Gastroesophageal sphincter (tissue), 4 donors: ENCODE data around the gene CD300A. TPM values are rescaled to one million over a fixed set of nuclear protein-coding genes. Genes with fewer than 3 reads are reported as not detected.

ENCODE experiments used
- ATAC-seq: fragments of 150-250 bp; one replicate; pipeline ENCODE4 v1.9.1; 2016; ENCODE audit warnings: mild to moderate bottlenecking, moderate library complexity
- H3K27ac ChIP-seq, 4 donors: fragments of 200-600 bp; sonication (generic) in 3 of 4; 1 replicate in 3 of 4; 2 replicates in 1 of 4; pipeline ENCODE4 v1.5.1; 2016 to 2019
- H3K27me3 ChIP-seq: fragments of 200-600 bp; sonication (generic); one replicate; pipeline ENCODE4 v1.5.1; 2019
- H3K36me3 ChIP-seq, 2 donors: fragments of 200-600 bp; sonication (generic); one replicate each; pipeline ENCODE4 v1.5.1; 2019; ENCODE audit warnings: control low read depth in 1 of 2
- H3K4me1 ChIP-seq, 3 donors: fragments of 200-600 bp; sonication (generic); 1 replicate in 2 of 3; 2 replicates in 1 of 3; pipeline ENCODE4 v1.5.1; 2016 to 2019; ENCODE audit warnings: control low read depth in 2 of 3
- H3K4me3 ChIP-seq, 2 donors: fragments of 200-600 bp; sonication (generic); one replicate each; pipeline ENCODE4 v1.5.1; 2019; ENCODE audit warnings: mild to moderate bottlenecking in 1 of 2, moderate library complexity in 1 of 2
- H3K9me3 ChIP-seq, 3 donors: fragments of 200-600 bp; sonication (generic); one replicate each; pipeline ENCODE4 v1.5.1; 2017 to 2019; ENCODE audit warnings: control low read depth in 2 of 3
- CTCF ChIP-seq, 4 experiments: fragments of 200-600 bp in 2 of 4; fragments of 450-650 bp in 2 of 4; sonication (generic) in 1 of 4; IDR thresholded peaks; one replicate each; pipeline ENCODE4 v1.5.1; 2017 to 2019; ENCODE audit warnings: antibody characterized with exemption in 4 of 4, mild to moderate bottlenecking in 2 of 4, moderate library complexity in 2 of 4
- EP300 ChIP-seq: sonication (generic); formaldehyde crosslinking; IDR thresholded peaks from one replicate; pipeline ENCODE4 v1.6.1; 2017; ENCODE audit warnings: antibody characterized with exemption, mild to moderate bottlenecking
- POLR2A ChIP-seq, 2 donors: fragments of 450-650 bp; IDR thresholded peaks; one replicate each; pipeline ENCODE4 v1.6.1; 2017; ENCODE audit warnings: antibody characterized with exemption in 2 of 2, mild to moderate bottlenecking in 2 of 2, moderate library complexity in 1 of 2
- POLR2AphosphoS5 ChIP-seq: sonication (generic); formaldehyde crosslinking; IDR thresholded peaks from one replicate; pipeline ENCODE4 v1.6.1; 2017; ENCODE audit warnings: antibody characterized with exemption
- WGBS, 2 donors: methylation state at CpG; one replicate each; pipeline ENCODE4 v1.1.5; 2018; ENCODE audit warnings: low coverage in 1 of 2; 5-methylcytosine and 5-hydroxymethylcytosine counted together
- total RNA-seq, 4 donors: library from RNA; depleted of rRNA; stranded (reverse); fragments of >200 nt; gene quantifications; one replicate each; pipeline ENCODE4 v1.1.0, GENCODE V29; 2016

The CD300A gene
- total RNA-seq, 4 donors from 2014 or later, result 2.0 to 5.8 (median 3.1) TPM

- Histone ChIP-seq H3K27me3 (no peaks in the 10 kb centered on the region), H3K4me3 (no peak overlapping the region), H3K36me3 (peaks cover 0 to 18% of the 10 kb centered on the region in 2 donors), H3K4me1 (peaks cover 0 to 31% (median 27%) of the 10 kb centered on the region in 3 donors), H3K27ac (no peak overlapping the region), H3K9me3 (peaks cover 0 to 5% (median 0%) of the 10 kb centered on the region in 3 donors)
- TF ChIP-seq POLR2AphosphoS5 (no peak), EP300 (no peak), POLR2A (IDR thresholded peaks at IDR 0.05) (no peak), CTCF (IDR thresholded peaks at IDR 0.05) (no peak)
- WGBS, 2 donors, result 60 to 80% methylated on average over 2 to 4 of the region's 31 CpGs
- no peak for ATAC-seq
Observed at GRCh38 chr17:74439691-74440567, 26.5 kb upstream of the CD300A start.

- TF ChIP-seq POLR2A (IDR thresholded peaks at IDR 0.05) (no peak), CTCF (IDR thresholded peaks at IDR 0.05) (no peak), EP300 (no peak), POLR2AphosphoS5 (no peak)
- peaks cover 0 to 5% (median 0%) of the 10 kb centered on the region in 3 donors for H3K9me3 ChIP-seq
- WGBS, 2 donors, result 88 to 93% methylated on average over 3 to 6 of the region's 7 CpGs
- peaks cover 0 to 45% (median 27%) of the 10 kb centered on the region in 3 donors for H3K4me1 ChIP-seq
- H3K4me3 ChIP-seq, result no peak overlapping the region
- H3K27me3 ChIP-seq, result no peaks in the 10 kb centered on the region
- ATAC-seq, result no peak
- H3K36me3 ChIP-seq, result peaks cover 0 to 19% of the 10 kb centered on the region in 2 donors
- H3K27ac ChIP-seq, result no peak overlapping the region
Observed at GRCh38 chr17:74441537-74441936, 24.9 kb upstream of the CD300A start.

- WGBS, 2 donors, result 84 to 100% methylated on average over 1 to 4 of the region's 6 CpGs
- Histone ChIP-seq H3K9me3 (peaks cover 0 to 5% (median 0%) of the 10 kb centered on the region in 3 donors), H3K4me1 (peaks cover 0 to 52% (median 27%) of the 10 kb centered on the region in 3 donors), H3K27ac (peak overlapping the region in 3 of 4 donors; percentile 79 to 81 (median 81)), H3K36me3 (peaks cover 0 to 26% of the 10 kb centered on the region in 2 donors), H3K4me3 (no peak overlapping the region), H3K27me3 (no peaks in the 10 kb centered on the region)
- no peak for ATAC-seq
- TF ChIP-seq CTCF (IDR thresholded peaks at IDR 0.05) (no peak), POLR2AphosphoS5 (no peak), EP300 (no peak), POLR2A (IDR thresholded peaks at IDR 0.05) (no peak)
Observed at GRCh38 chr17:74442291-74442669, 24.2 kb upstream of the CD300A start.

- no peaks in the 10 kb centered on the region for H3K27me3 ChIP-seq
- peaks cover 0 to 1% (median 0%) of the 10 kb centered on the region in 3 donors for H3K9me3 ChIP-seq
- H3K4me3 ChIP-seq, result peak overlapping the region; percentile 4 to 36
- H3K36me3 ChIP-seq, result peaks cover 0 to 30% of the 10 kb centered on the region in 2 donors
- H3K4me1 ChIP-seq, result peaks cover 0 to 59% (median 27%) of the 10 kb centered on the region in 3 donors
- 0 to 12% methylated on average over 1 to 11 of the region's 28 CpGs for whole genome bisulfite sequencing, 2 donors
- TF ChIP-seq POLR2A (IDR thresholded peaks at IDR 0.05) (no peak), POLR2AphosphoS5 (peak; percentile 80)
- H3K27ac ChIP-seq, result peak overlapping the region; percentile 44 to 81 (median 80)
- ATAC-seq, result peak; percentile 81
Observed at GRCh38 chr17:74442670-74443515, 23.5 kb upstream of the CD300A start.
